Smooth muscle cell (in vitro differentiated cells): ENCODE data around the gene COL5A1. TPM values are rescaled to one million over a fixed set of nuclear protein-coding genes. Genes with fewer than 3 reads are reported as not detected.

ENCODE experiments used
- DNase-seq: peaks from one replicate; lab custom pipeline; 2025; ENCODE audit not compliant: unreplicated experiment; lab: John Stamatoyannopoulos, UW
- H2AFZ ChIP-seq: fragments of 200-600 bp; sonication (generic); 2 replicates; pipeline ENCODE4 v1.6.0; 2016; ENCODE audit warnings: antibody characterized with exemption, low read depth, mild to moderate bottlenecking
- H3F3A ChIP-seq: fragments of 200-600 bp; sonication (generic); 2 replicates; pipeline ENCODE4 v1.6.0; 2017; ENCODE audit warnings: antibody characterized with exemption, low read depth
- H3K27ac ChIP-seq: fragments of 200-600 bp; sonication (generic); 2 replicates; pipeline ENCODE4 v1.5.1; 2016; ENCODE audit warnings: low read depth, mild to moderate bottlenecking
- H3K27me3 ChIP-seq: fragments of 200-600 bp; sonication (generic); 2 replicates; pipeline ENCODE4 v1.6.1; 2016; ENCODE audit warnings: low read depth, mild to moderate bottlenecking
- H3K36me3 ChIP-seq: fragments of 200-600 bp; sonication (generic); 2 replicates; pipeline ENCODE4 v1.5.1; 2016; ENCODE audit warnings: low read depth
- H3K4me1 ChIP-seq: fragments of 200-600 bp; sonication (generic); 2 replicates; pipeline ENCODE4 v1.5.1; 2016; ENCODE audit warnings: low read depth
- H3K4me2 ChIP-seq: fragments of 200-600 bp; sonication (generic); 2 replicates; pipeline ENCODE4 v1.6.0; 2016; ENCODE audit warnings: mild to moderate bottlenecking
- H3K4me3 ChIP-seq: fragments of 200-600 bp; sonication (generic); 2 replicates; pipeline ENCODE4 v1.5.1; 2016; ENCODE audit warnings: mild to moderate bottlenecking
- H3K79me2 ChIP-seq: fragments of 200-600 bp; sonication (generic); 2 replicates; pipeline ENCODE4 v1.6.0; 2016; ENCODE audit warnings: low read depth, mild to moderate bottlenecking
- H3K9ac ChIP-seq: fragments of 200-600 bp; sonication (generic); 2 replicates; pipeline ENCODE4 v1.6.0; 2016; ENCODE audit warnings: low read depth
- H3K9me3 ChIP-seq: fragments of 200-600 bp; sonication (generic); replicated peaks from 2 replicates; pipeline ENCODE4 v1.5.1; 2016; ENCODE audit warnings: low read depth
- H4K20me1 ChIP-seq: fragments of 200-600 bp; sonication (generic); 2 replicates; pipeline ENCODE4 v1.6.0; 2016; ENCODE audit warnings: low read depth
- CTCF ChIP-seq: fragments of 200-600 bp; sonication (generic); IDR thresholded peaks from 2 replicates; pipeline ENCODE4 v1.5.1; 2017; ENCODE audit warnings: borderline replicate concordance, mild to moderate bottlenecking, antibody characterized with exemption; ENCODE audit not compliant: insufficient read depth, poor library complexity, severe bottlenecking
- WGBS: methylation state at CpG from one replicate; pipeline ENCODE4 v1.1.7; 2016; ENCODE audit warnings: low lambda C conversion rate; 5-methylcytosine and 5-hydroxymethylcytosine counted together
- polyA plus RNA-seq: library from polyadenylated mRNA; unstranded; fragments of >200 nt; fragmentation: Nextera tagmentation; extraction: Ambion mirVana; gene quantifications from 2 replicates; pipeline ENCODE4 v1.2.1, GENCODE V29; 2016
- total RNA-seq: library from RNA; depleted of rRNA; stranded (reverse); fragments of >200 nt; gene quantifications from 2 replicates; pipeline ENCODE4 v1.2.3, GENCODE V29; 2014

COL5A1 gene
- total and polyA plus RNA-seq, 2 experiments from 2014 or later, result 1,084 to 1,443 TPM

- Histone ChIP-seq H4K20me1 (no peaks in the 10 kb centered on the region), H3K36me3 (no peaks in the 10 kb centered on the region), H3F3A (no peaks in the 10 kb centered on the region), H3K27ac (no peak overlapping the region), H3K79me2 (no peaks in the 10 kb centered on the region), H3K9ac (no peak overlapping the region), H3K27me3 (no peaks in the 10 kb centered on the region), H3K4me2 (no peak overlapping the region), H3K4me3 (no peak overlapping the region), H3K9me3 (no peaks in the 10 kb centered on the region), H3K4me1 (no peaks in the 10 kb centered on the region), H2AFZ (no peak overlapping the region)
- DNase-seq, result no peak
- WGBS, result 91% methylated on average over 27 of the region's 27 CpGs
- TF ChIP-seq CTCF, result no peak
These were observed 246.3 kb downstream of the COL5A1 start for GRCh38 chr9:134887686-134888602.

GRCh38 chr9:134888603-134889190 lies 247.1 kb downstream of the COL5A1 start:
- Histone ChIP-seq H3K9me3 (no peaks in the 10 kb centered on the region), H2AFZ (no peak overlapping the region), H3K4me1 (no peaks in the 10 kb centered on the region), H3K4me3 (no peak overlapping the region), H3K79me2 (no peaks in the 10 kb centered on the region), H3K4me2 (no peak overlapping the region), H3K27ac (no peak overlapping the region), H3K27me3 (no peaks in the 10 kb centered on the region), H3K9ac (no peak overlapping the region), H3K36me3 (no peaks in the 10 kb centered on the region), H3F3A (no peaks in the 10 kb centered on the region), H4K20me1 (no peaks in the 10 kb centered on the region)
- 90% methylated on average over 14 of the region's 14 CpGs for WGBS
- no peak for TF ChIP-seq CTCF
- DNase-seq, result no peak

GRCh38 chr9:134889386-134890154 lies 248.0 kb downstream of the COL5A1 start:
- H3K9me3 ChIP-seq, result no peaks in the 10 kb centered on the region
- no peaks in the 10 kb centered on the region for H3K4me1 ChIP-seq
- TF ChIP-seq CTCF, result no peak
- no peak overlapping the region for H2AFZ ChIP-seq
- H3K9ac ChIP-seq, result no peak overlapping the region
- 96% methylated on average over 10 of the region's 10 CpGs for WGBS
- H3K4me3 ChIP-seq, result no peak overlapping the region
- H3K36me3 ChIP-seq, result no peaks in the 10 kb centered on the region
- H3F3A ChIP-seq, result no peaks in the 10 kb centered on the region
- H3K4me2 ChIP-seq, result no peak overlapping the region
- no peaks in the 10 kb centered on the region for H3K79me2 ChIP-seq
- no peaks in the 10 kb centered on the region for H3K27me3 ChIP-seq
- no peak overlapping the region for H3K27ac ChIP-seq
- no peaks in the 10 kb centered on the region for H4K20me1 ChIP-seq
- DNase-seq, result no peak
